ENCODE results near the gene SNX4. TPM values are rescaled to one million over a fixed set of nuclear protein-coding genes. Genes with fewer than 3 reads are reported as not detected.

SNX4 gene
- total and polyA plus RNA-seq, 4 experiments from 2014 or later, result 23.0 to 28.6 (median 23.9) TPM

- POLR2A ChIA-PET (ENCODE audit: partially characterized antibody), result no interaction called here
- intact Hi-C loops (cut with micrococcal nuclease), result no loop called here
- H3K27ac Mint-ChIP-seq, result peak overlapping the region in 1 of 7 donors; percentile 25
These were observed 6.4 kb downstream of the SNX4 start for GRCh38 chr3:125513490-125514115.

GRCh38 chr3:125512135-125512920 is 7.7 kb downstream of the SNX4 start:
- POLR2A ChIA-PET (ENCODE audit: partially characterized antibody), result interaction anchor here (1.2 kb wide), 1 partner anchor 9 kb away, joined by 3 read pairs; no protein-coding TSS in a partner anchor
- Histone ChIP-seq H3K36me3 (ENCODE audit: insufficient read depth, low read length) (no peaks in the 10 kb centered on the region), H3K4me3 (ENCODE audit: low read length in 2 of 2) (no peak overlapping the region), H3K27ac (ENCODE audit: low read depth, low read length) (no peak overlapping the region), H3K9me3 (ENCODE audit: control insufficient read depth in 1 of 2, low read length in 2 of 2) (no peaks in the 10 kb centered on the region), H3K4me1 (ENCODE audit: insufficient read depth, low read length) (peaks cover 22% of the 10 kb centered on the region), H3K27me3 (ENCODE audit: insufficient read depth, low read length) (no peaks in the 10 kb centered on the region)
- Mint-ChIP-seq H3K4me1 (peaks cover 21 to 47% (median 33%) of the 10 kb centered on the region in 4 donors), H3K9me3 (peaks cover 0 to 14% (median 5%) of the 10 kb centered on the region in 8 donors), H3K4me3 (peak overlapping the region in 1 of 8 donors; percentile 12), H3K27ac (peak overlapping the region in 2 of 7 donors; percentile 64 to 70), H3K27me3 (no peaks in the 10 kb centered on the region), H3K36me3 (peaks cover 42 to 50% of the 10 kb centered on the region in 2 donors)
- DNase-seq, result no peak
- intact Hi-C loops (cut with micrococcal nuclease), result no loop called here
- CTCF ChIA-PET (ENCODE audit: partially characterized antibody), result no interaction called here

More at GRCh38 chr3:125513490-125514115, 6.4 kb downstream of the SNX4 start:
- Histone ChIP-seq H3K27me3 (ENCODE audit: insufficient read depth, low read length) (no peaks in the 10 kb centered on the region), H3K27ac (ENCODE audit: low read depth, low read length) (no peak overlapping the region), H3K9me3 (ENCODE audit: control insufficient read depth in 1 of 2, low read length in 2 of 2) (no peaks in the 10 kb centered on the region), H3K4me3 (ENCODE audit: low read length in 2 of 2) (no peak overlapping the region), H3K36me3 (ENCODE audit: insufficient read depth, low read length) (no peaks in the 10 kb centered on the region), H3K4me1 (ENCODE audit: insufficient read depth, low read length) (peaks cover 32% of the 10 kb centered on the region)
- Mint-ChIP-seq H3K27me3 (no peaks in the 10 kb centered on the region), H3K4me1 (peaks cover 22 to 51% (median 40%) of the 10 kb centered on the region in 4 donors), H3K9me3 (peaks cover 0 to 8% (median 1%) of the 10 kb centered on the region in 8 donors), H3K4me3 (no peak overlapping the region), H3K36me3 (peaks cover 34 to 42% of the 10 kb centered on the region in 2 donors)
- DNase-seq, result no peak
- CTCF ChIA-PET (ENCODE audit: partially characterized antibody), result interaction anchor here (1.5 kb wide), 1 partner anchor 11 kb away, joined by 4 read pairs; no protein-coding TSS in a partner anchor

GRCh38 chr3:125511420-125512118 is 8.4 kb downstream of the SNX4 start:
- Mint-ChIP-seq H3K27me3 (no peaks in the 10 kb centered on the region), H3K27ac (peak overlapping the region in 3 of 7 donors; percentile 9 to 32 (median 18)), H3K4me3 (peak overlapping the region in 1 of 8 donors; percentile 7), H3K9me3 (peaks cover 0 to 20% (median 8%) of the 10 kb centered on the region in 8 donors), H3K4me1 (peaks cover 20 to 44% (median 30%) of the 10 kb centered on the region in 4 donors), H3K36me3 (peaks cover 46 to 56% of the 10 kb centered on the region in 2 donors)
- no peaks in the 10 kb centered on the region for H3K36me3 ChIP-seq (ENCODE audit: insufficient read depth, low read length)
- no peak overlapping the region for H3K4me3 ChIP-seq (ENCODE audit: low read length in 2 of 2)
- POLR2A ChIA-PET (ENCODE audit: partially characterized antibody), result interaction anchor here (1.2 kb wide), 1 partner anchor 9 kb away, joined by 3 read pairs; no protein-coding TSS in a partner anchor
- intact Hi-C loops (cut with micrococcal nuclease), result no loop called here
- no peak overlapping the region for H3K27ac ChIP-seq (ENCODE audit: low read depth, low read length)
- CTCF ChIA-PET (ENCODE audit: partially characterized antibody), result no interaction called here
- H3K27me3 ChIP-seq (ENCODE audit: insufficient read depth, low read length), result no peaks in the 10 kb centered on the region
- peaks cover 17% of the 10 kb centered on the region for H3K4me1 ChIP-seq (ENCODE audit: insufficient read depth, low read length)
- no peak for DNase-seq
- no peaks in the 10 kb centered on the region for H3K9me3 ChIP-seq (ENCODE audit: control insufficient read depth in 1 of 2, low read length in 2 of 2)

- H3K36me3 Mint-ChIP-seq, result peaks cover 54% of the 10 kb centered on the region in 2 donors
- H3K27me3 ChIP-seq (ENCODE audit: insufficient read depth, low read length), result no peaks in the 10 kb centered on the region
- intact Hi-C loops (cut with micrococcal nuclease), result no loop called here
- peaks cover 8 to 18% (median 13%) of the 10 kb centered on the region in 4 donors for H3K4me1 Mint-ChIP-seq
- H3K4me3 ChIP-seq (ENCODE audit: low read length in 2 of 2), result no peak overlapping the region
- no peak for DNase-seq
- H3K27ac ChIP-seq (ENCODE audit: low read depth, low read length), result no peak overlapping the region
- ChIA-PET CTCF (ENCODE audit: partially characterized antibody) (interaction anchor here (0.7 kb wide), 1 partner anchor 18 kb away, joined by 3 read pairs; no protein-coding TSS in a partner anchor), POLR2A (ENCODE audit: partially characterized antibody) (interaction anchor here (1.3 kb wide), 1 partner anchor 26 kb away, joined by 3 read pairs; no protein-coding TSS in a partner anchor)
- H3K4me1 ChIP-seq (ENCODE audit: insufficient read depth, low read length), result peaks cover 6% of the 10 kb centered on the region
- no peaks in the 10 kb centered on the region for H3K27me3 Mint-ChIP-seq
- H3K27ac Mint-ChIP-seq, result no peak overlapping the region
- H3K9me3 ChIP-seq (ENCODE audit: control insufficient read depth in 1 of 2, low read length in 2 of 2), result no peaks in the 10 kb centered on the region
- peak overlapping the region in 1 of 8 donors; percentile 46 for H3K4me3 Mint-ChIP-seq
- peaks cover 17% of the 10 kb centered on the region for H3K36me3 ChIP-seq (ENCODE audit: insufficient read depth, low read length)
- peaks cover 0 to 20% (median 8%) of the 10 kb centered on the region in 8 donors for H3K9me3 Mint-ChIP-seq
These were observed 12.9 kb downstream of the SNX4 start for GRCh38 chr3:125507128-125507527.

GRCh38 chr3:125498630-125499029 is 21.4 kb downstream of the SNX4 start:
- CTCF ChIA-PET (ENCODE audit: partially characterized antibody), result no interaction called here
- H3K36me3 ChIP-seq (ENCODE audit: insufficient read depth, low read length), result peaks cover 14% of the 10 kb centered on the region
- intact Hi-C loops (cut with micrococcal nuclease), result no loop called here

GRCh38 chr3:125496701-125497100 is 23.3 kb downstream of the SNX4 start:
- Histone ChIP-seq H3K9me3 (ENCODE audit: control insufficient read depth in 1 of 2, low read length in 2 of 2) (no peaks in the 10 kb centered on the region), H3K27ac (ENCODE audit: low read depth, low read length) (no peak overlapping the region), H3K4me1 (ENCODE audit: insufficient read depth, low read length) (no peaks in the 10 kb centered on the region), H3K36me3 (ENCODE audit: insufficient read depth, low read length) (peaks cover 19% of the 10 kb centered on the region), H3K27me3 (ENCODE audit: insufficient read depth, low read length) (no peaks in the 10 kb centered on the region), H3K4me3 (ENCODE audit: low read length in 2 of 2) (no peak overlapping the region)
- Mint-ChIP-seq H3K4me1 (peaks cover 0 to 1% (median 0%) of the 10 kb centered on the region in 4 donors), H3K9me3 (no peaks in the 10 kb centered on the region), H3K27me3 (no peaks in the 10 kb centered on the region), H3K27ac (peak overlapping the region in 1 of 7 donors; percentile 25), H3K4me3 (no peak overlapping the region), H3K36me3 (peaks cover 31 to 47% of the 10 kb centered on the region in 2 donors)
- ChIA-PET POLR2A (ENCODE audit: partially characterized antibody) (no interaction called here), CTCF (ENCODE audit: partially characterized antibody) (no interaction called here)
- intact Hi-C loops (cut with micrococcal nuclease), result no loop called here
- DNase-seq, result no peak

More at GRCh38 chr3:125498630-125499029, 21.4 kb downstream of the SNX4 start:
- Histone ChIP-seq H3K9me3 (ENCODE audit: control insufficient read depth in 1 of 2, low read length in 2 of 2) (no peaks in the 10 kb centered on the region), H3K27me3 (ENCODE audit: insufficient read depth, low read length) (no peaks in the 10 kb centered on the region), H3K4me3 (ENCODE audit: low read length in 2 of 2) (no peak overlapping the region), H3K27ac (ENCODE audit: low read depth, low read length) (no peak overlapping the region), H3K4me1 (ENCODE audit: insufficient read depth, low read length) (no peaks in the 10 kb centered on the region)
- H3K4me1 Mint-ChIP-seq, result peaks cover 0 to 4% (median 1%) of the 10 kb centered on the region in 4 donors
- DNase-seq, result no peak
- peaks cover 29 to 43% of the 10 kb centered on the region in 2 donors for H3K36me3 Mint-ChIP-seq
- H3K4me3 Mint-ChIP-seq, result no peak overlapping the region
- no peaks in the 10 kb centered on the region for H3K9me3 Mint-ChIP-seq
- H3K27ac Mint-ChIP-seq, result no peak overlapping the region
- H3K27me3 Mint-ChIP-seq, result no peaks in the 10 kb centered on the region
- POLR2A ChIA-PET (ENCODE audit: partially characterized antibody), result no interaction called here

All from CD4-positive, alpha-beta memory T cell (primary cell).